Measurements from ENCODE around the gene TM4SF4. TPM values are rescaled to one million over a fixed set of nuclear protein-coding genes. Genes with fewer than 3 reads are reported as not detected.

TM4SF4 gene
- total RNA-seq, 2 experiments from 2014 or later, result not detected

- no peak for DNase-seq
- Mint-ChIP-seq H3K27me3 (peaks cover 12% of the 10 kb centered on the region), H3K36me3 (ENCODE audit: low read depth) (no peaks in the 10 kb centered on the region), H3K4me3 (no peak overlapping the region), H3K4me1 (no peaks in the 10 kb centered on the region), H3K9me3 (no peaks in the 10 kb centered on the region), H3K27ac (no peak overlapping the region)
- ChIA-PET CTCF (no interaction called here), POLR2A (no interaction called here)
Measured at GRCh38 chr3:149541091-149541491, 66.6 kb downstream of the TM4SF4 start.

- H3K27me3 Mint-ChIP-seq, result peaks cover 18% of the 10 kb centered on the region
- CTCF ChIA-PET, result interaction anchor here (1.0 kb wide), 1 partner anchor 26 kb away, joined by 3 read pairs; no protein-coding TSS in a partner anchor
- H3K9me3 Mint-ChIP-seq, result no peaks in the 10 kb centered on the region
- no peak overlapping the region for H3K4me3 Mint-ChIP-seq
- H3K36me3 Mint-ChIP-seq (ENCODE audit: low read depth), result no peaks in the 10 kb centered on the region
- POLR2A ChIA-PET, result no interaction called here
- DNase-seq, result no peak
- no peaks in the 10 kb centered on the region for H3K4me1 Mint-ChIP-seq
- no peak overlapping the region for H3K27ac Mint-ChIP-seq
Measured at GRCh38 chr3:149542375-149543312, 68.1 kb downstream of the TM4SF4 start.

- H3K36me3 Mint-ChIP-seq (ENCODE audit: low read depth), result no peaks in the 10 kb centered on the region
- DNase-seq, result no peak
- POLR2A ChIA-PET, result no interaction called here
Measured at GRCh38 chr3:149545049-149545448, 70.6 kb downstream of the TM4SF4 start.

DNA sequence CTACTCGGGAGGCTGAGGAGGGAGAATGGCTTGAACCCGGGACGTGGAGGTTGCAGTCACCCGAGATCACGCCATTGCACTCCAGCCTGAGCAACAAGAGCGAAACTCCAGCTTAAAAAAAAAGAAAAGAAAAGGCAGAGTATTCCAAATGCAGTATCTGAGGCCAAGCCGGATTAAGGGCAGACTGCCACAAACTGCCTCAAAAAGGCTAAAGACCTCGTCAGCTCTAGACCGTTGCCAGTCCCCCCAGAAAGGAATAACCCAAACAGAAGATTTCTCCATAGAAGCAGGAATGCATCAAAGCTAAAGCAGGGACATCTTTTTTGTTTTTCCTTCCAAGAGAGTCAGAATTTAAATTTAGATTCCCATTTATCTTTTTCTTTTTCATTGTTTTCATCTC, 72.9 kb downstream of the TM4SF4 start:
- Mint-ChIP-seq H3K27ac (no peak overlapping the region), H3K9me3 (no peaks in the 10 kb centered on the region), H3K4me3 (no peak overlapping the region), H3K4me1 (no peaks in the 10 kb centered on the region), H3K27me3 (peaks cover 22% of the 10 kb centered on the region), H3K36me3 (ENCODE audit: low read depth) (no peaks in the 10 kb centered on the region)
- ChIA-PET POLR2A (no interaction called here), CTCF (interaction anchor here (0.7 kb wide), 1 partner anchor 69 kb away, joined by 3 read pairs; no protein-coding TSS in a partner anchor)
- DNase-seq, result no peak

More at GRCh38 chr3:149545049-149545448, 70.6 kb downstream of the TM4SF4 start:
- no peaks in the 10 kb centered on the region for H3K4me1 Mint-ChIP-seq
- no peak overlapping the region for H3K27ac Mint-ChIP-seq
- no peak overlapping the region for H3K4me3 Mint-ChIP-seq
- H3K27me3 Mint-ChIP-seq, result peaks cover 26% of the 10 kb centered on the region
- H3K9me3 Mint-ChIP-seq, result no peaks in the 10 kb centered on the region
- CTCF ChIA-PET, result no interaction called here

DNA sequence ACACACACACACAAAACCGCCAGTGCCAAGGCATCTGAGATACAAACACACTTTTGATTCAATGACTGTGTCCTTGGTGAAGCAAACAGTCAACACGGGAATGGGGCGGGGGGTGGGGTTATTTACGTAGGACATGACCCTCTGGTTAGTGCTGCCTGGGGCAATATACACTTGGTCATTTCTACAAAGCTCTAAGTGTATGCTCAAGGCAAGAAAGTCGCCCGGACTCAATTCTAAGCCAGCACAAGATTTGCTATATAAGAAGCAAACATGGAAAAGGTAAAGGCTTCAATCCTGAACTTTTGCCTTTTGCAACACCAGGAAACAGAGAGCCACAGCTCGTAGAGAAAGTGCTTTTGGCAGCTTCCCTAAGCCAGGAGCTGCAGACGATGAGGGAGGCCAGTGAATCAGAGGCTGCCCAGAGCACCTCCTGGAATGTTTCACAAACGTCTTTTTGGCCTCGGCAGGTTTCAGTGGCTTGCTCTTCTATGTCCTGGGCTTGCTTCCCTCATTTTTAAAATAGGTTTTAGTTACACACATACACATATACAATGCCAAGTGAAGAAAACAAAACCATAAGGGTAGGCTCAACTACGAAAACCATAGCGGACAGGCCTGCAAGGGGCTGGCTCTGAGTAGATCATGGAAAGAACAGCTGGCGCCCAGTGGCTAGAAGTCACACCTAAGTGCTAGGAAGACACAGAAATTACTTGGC, 73.6 kb downstream of the TM4SF4 start:
- DNase-seq, result no peak
- peaks cover 17% of the 10 kb centered on the region for H3K27me3 Mint-ChIP-seq
- H3K36me3 Mint-ChIP-seq (ENCODE audit: low read depth), result no peaks in the 10 kb centered on the region
- H3K4me1 Mint-ChIP-seq, result no peaks in the 10 kb centered on the region
- H3K4me3 Mint-ChIP-seq, result no peak overlapping the region
- no peaks in the 10 kb centered on the region for H3K9me3 Mint-ChIP-seq
- ChIA-PET POLR2A (no interaction called here), CTCF (no interaction called here)
- H3K27ac Mint-ChIP-seq, result no peak overlapping the region

- H3K36me3 Mint-ChIP-seq (ENCODE audit: low read depth), result no peaks in the 10 kb centered on the region
- no peaks in the 10 kb centered on the region for H3K9me3 Mint-ChIP-seq
- ChIA-PET POLR2A (no interaction called here), CTCF (no interaction called here)
- H3K27ac Mint-ChIP-seq, result no peak overlapping the region
- H3K4me1 Mint-ChIP-seq, result no peaks in the 10 kb centered on the region
- H3K27me3 Mint-ChIP-seq, result peaks cover 17% of the 10 kb centered on the region
- H3K4me3 Mint-ChIP-seq, result no peak overlapping the region
- DNase-seq, result no peak
Measured at GRCh38 chr3:149548669-149549065, 74.2 kb downstream of the TM4SF4 start.

GRCh38 chr3:149551500-149551899, 77.0 kb downstream of the TM4SF4 start:
- ChIA-PET CTCF (no interaction called here), POLR2A (no interaction called here)
- Mint-ChIP-seq H3K27me3 (peaks cover 17% of the 10 kb centered on the region), H3K9me3 (no peaks in the 10 kb centered on the region), H3K4me3 (no peak overlapping the region), H3K4me1 (peaks cover 1% of the 10 kb centered on the region), H3K36me3 (ENCODE audit: low read depth) (no peaks in the 10 kb centered on the region), H3K27ac (no peak overlapping the region)
- DNase-seq, result no peak

- Mint-ChIP-seq H3K4me3 (no peak overlapping the region), H3K4me1 (peaks cover 1% of the 10 kb centered on the region), H3K36me3 (ENCODE audit: low read depth) (no peaks in the 10 kb centered on the region), H3K27ac (no peak overlapping the region), H3K27me3 (peaks cover 15% of the 10 kb centered on the region), H3K9me3 (no peaks in the 10 kb centered on the region)
- CTCF ChIA-PET, result no interaction called here
- DNase-seq, result no peak
- POLR2A ChIA-PET, result interaction anchor here (1.2 kb wide), 1 partner anchor 17 kb away, joined by 3 read pairs; no protein-coding TSS in a partner anchor
Measured at GRCh38 chr3:149552700-149553099, 78.2 kb downstream of the TM4SF4 start.

Other genes with a start within 250 kb of the TM4SF4 start
- gene TM4SF18, start 141.1 kb upstream of the TM4SF4 start, total RNA-seq, result not detected
- not detected for gene TM4SF1, start 97.0 kb upstream of the TM4SF4 start, total RNA-seq
- gene WWTR1, start 183.3 kb downstream of the TM4SF4 start, total RNA-seq, result 1 to 10 TPM; 1.9 to 2.1 TPM